ENCODE measurements around the gene JAK3. TPM values are rescaled to one million over a fixed set of nuclear protein-coding genes. Genes with fewer than 3 reads are reported as not detected.

Gene JAK3
- polyA plus RNA-seq, 1 of the 3 experiments (the other 2 are of a cell fraction): 1.3 TPM

- Histone ChIP-seq H3K9me3 (no peaks in the 10 kb centered on the region), H3K4me2 (peak overlapping the region; percentile 65), H3K4me3 (ENCODE audit: low read depth in 2 of 2, low read length in 1 of 2) (peak overlapping the region in 1 of 2 experiments; percentile 42; a peak in 2 of 4 replicates), H4K20me1 (ENCODE audit: insufficient read depth) (no peaks in the 10 kb centered on the region), H3K9ac (no peak overlapping the region), H3F3A (replicated peaks; ENCODE audit: insufficient read depth) (no peaks in the 10 kb centered on the region), H3K4me1 (ENCODE audit: control insufficient read depth in 1 of 2, insufficient read depth in 2 of 2, low read depth in 1 of 2, low read length in 1 of 2) (peaks cover 0 to 5% of the 10 kb centered on the region in 2 experiments; a peak in 1 of 4 replicates), H3K27ac (ENCODE audit: low read depth in 2 of 2, low read length in 1 of 2) (no peak overlapping the region), H3K27me3 (ENCODE audit: insufficient read depth) (peaks cover 35% of the 10 kb centered on the region), H3K36me3 (replicated peaks in 1 of 2; ENCODE audit: control insufficient read depth in 1 of 2, insufficient read depth in 2 of 2, low read length in 1 of 2) (no peaks in the 10 kb centered on the region), H3K9me2 (no peaks in the 10 kb centered on the region), H2AFZ (ENCODE audit: low read depth) (no peak overlapping the region), H3K79me2 (ENCODE audit: insufficient read depth) (no peaks in the 10 kb centered on the region)
- 5% methylated on average over 23 of the region's 63 CpGs for WGBS (ENCODE audit: low lambda C conversion rate)
- POLR2A ChIA-PET: no interaction called here
- CTCF ChIA-PET: interaction anchor here (0.6 to 0.8 kb wide), 3 partner anchors 15 to 110 kb away, joined by 3 to 4 read pairs (median 3); partner anchors contain the start of gene CCDC124
- no peak for TF ChIP-seq ELF1 (IDR thresholded peaks at IDR 0.05)
- TF ChIP-seq FOXJ3 (CRISPR knock-in tag; IDR thresholded peaks at IDR 0.05): no peak
- TF ChIP-seq RCOR1 (IDR thresholded peaks at IDR 0.05; ENCODE audit: low read length): no peak
- TF ChIP-seq EP300 (IDR thresholded peaks at IDR 0.05; ENCODE audit: borderline replicate concordance in 1 of 2, low read depth in 1 of 2, low read length in 1 of 2): no peak
- TF ChIP-seq MXI1 (IDR thresholded peaks at IDR 0.05; ENCODE audit: low read depth, low read length): peak; percentile 54; the same call in 1 of the 2 replicates
- peak; percentile 98 for DNase-seq
Observed at GRCh38 chr19:17873786-17874757, 26.3 kb upstream of the JAK3 start.

- Histone ChIP-seq H4K20me1 (ENCODE audit: insufficient read depth) (no peaks in the 10 kb centered on the region), H3K4me3 (ENCODE audit: low read depth in 2 of 2, low read length in 1 of 2) (no peak overlapping the region), H3K4me1 (ENCODE audit: control insufficient read depth in 1 of 2, insufficient read depth in 2 of 2, low read depth in 1 of 2, low read length in 1 of 2) (peaks cover 0 to 5% of the 10 kb centered on the region in 2 experiments; a peak in 1 of 4 replicates), H3K9ac (no peak overlapping the region), H3K79me2 (ENCODE audit: insufficient read depth) (no peaks in the 10 kb centered on the region), H3K9me2 (no peaks in the 10 kb centered on the region), H3K27me3 (ENCODE audit: insufficient read depth) (peaks cover 25% of the 10 kb centered on the region), H3K27ac (ENCODE audit: low read depth in 2 of 2, low read length in 1 of 2) (no peak overlapping the region), H2AFZ (ENCODE audit: low read depth) (no peak overlapping the region), H3K4me2 (no peak overlapping the region), H3K36me3 (replicated peaks in 1 of 2; ENCODE audit: control insufficient read depth in 1 of 2, insufficient read depth in 2 of 2, low read length in 1 of 2) (no peaks in the 10 kb centered on the region), H3K9me3 (no peaks in the 10 kb centered on the region), H3F3A (replicated peaks; ENCODE audit: insufficient read depth) (no peaks in the 10 kb centered on the region)
- WGBS (ENCODE audit: low lambda C conversion rate): 78% methylated on average over 22 of the region's 61 CpGs
- ChIA-PET CTCF (interaction anchor here (0.6 to 4.3 kb wide), 6 partner anchors 60 to 1583 kb away, joined by 3 to 51 read pairs (median 8); partner anchors contain the start of genes ARRDC2 and CCDC124), POLR2A (interaction anchor here (3.3 kb wide), 1 partner anchor 13 kb away, joined by 26 read pairs; the partner anchor contains the start of gene RPL18A)
- DNase-seq: no peak
- TF ChIP-seq CTCF (IDR thresholded peaks at IDR 0.05) (no peak), NFIC (IDR thresholded peaks at IDR 0.05; ENCODE audit: borderline replicate concordance) (no peak), NRF1 (IDR thresholded peaks at IDR 0.05; ENCODE audit: low read depth, low read length) (no peak), FOSL2 (IDR thresholded peaks at IDR 0.05; ENCODE audit: borderline replicate concordance, low read depth) (no peak), EZH2phosphoT487 (IDR thresholded peaks at IDR 0.05; ENCODE audit: borderline replicate concordance, low read depth) (no peak), MAX (IDR thresholded peaks at IDR 0.05; ENCODE audit: low read depth) (no peak), FOXM1 (IDR thresholded peaks at IDR 0.05; ENCODE audit: low read depth) (no peak), JUND (IDR thresholded peaks at IDR 0.05) (no peak), TCF12 (IDR thresholded peaks at IDR 0.05) (no peak), IRF3 (IDR thresholded peaks at IDR 0.05; ENCODE audit: low read depth, low read length) (no peak), RAD21 (IDR thresholded peaks at IDR 0.05; ENCODE audit: low read length) (no peak), GABPA (IDR thresholded peaks at IDR 0.05; ENCODE audit: low read depth) (no peak), ELF1 (IDR thresholded peaks at IDR 0.05) (no peak), REST (IDR thresholded peaks at IDR 0.05; ENCODE audit: low read depth, low read length) (no peak), RCOR1 (IDR thresholded peaks at IDR 0.05; ENCODE audit: low read length) (no peak), FOXJ3 (CRISPR knock-in tag; IDR thresholded peaks at IDR 0.05) (no peak)
Observed at GRCh38 chr19:17872251-17873001, 24.6 kb upstream of the JAK3 start.

Data from SK-N-SH (cell line).